ENCODE data around the gene PMPCA. TPM values are rescaled to one million over a fixed set of nuclear protein-coding genes. Genes with fewer than 3 reads are reported as not detected.

PMPCA gene
- total RNA-seq, 4 donors from 2014 or later: 28.8 to 48.2 (median 39.0) TPM

- no peaks in the 10 kb centered on the region for H3K27me3 ChIP-seq
- H3K27ac ChIP-seq: no peak overlapping the region
- H3K4me3 ChIP-seq (replicated peaks in 1 of 3): no peak overlapping the region
- no peak for DNase-seq
- TF ChIP-seq POLR2A (IDR thresholded peaks at IDR 0.05) (no peak), CTCF (IDR thresholded peaks at IDR 0.05) (no peak)
- peaks cover 9 to 20% of the 10 kb centered on the region in 2 donors for H3K36me3 ChIP-seq
- H3K9me3 ChIP-seq: no peaks in the 10 kb centered on the region
- 93 to 95% methylated on average over 22 to 32 of the region's 37 CpGs for WGBS, 2 donors
- intact Hi-C loops (cut with DNase I): no loop called here
- peaks cover 14 to 20% of the 10 kb centered on the region in 2 donors for H3K4me1 ChIP-seq
Observed at GRCh38 chr9:136433849-136434579, 23.6 kb downstream of the PMPCA start.

- no peak for DNase-seq
- Histone ChIP-seq H3K4me3 (replicated peaks in 1 of 3) (no peak overlapping the region), H3K9me3 (no peaks in the 10 kb centered on the region), H3K4me1 (peaks cover 14 to 20% of the 10 kb centered on the region in 2 donors), H3K27me3 (no peaks in the 10 kb centered on the region), H3K36me3 (peaks cover 9 to 13% of the 10 kb centered on the region in 2 donors), H3K27ac (no peak overlapping the region)
- WGBS, 2 donors: 93 to 96% methylated on average over 11 to 16 of the region's 17 CpGs
- intact Hi-C loops (cut with DNase I): loop anchor here (5.0 kb wide), 1 partner anchor 32 kb away; the partner anchor contains the start of gene SNAPC4
- TF ChIP-seq CTCF (IDR thresholded peaks at IDR 0.05) (no peak), POLR2A (IDR thresholded peaks at IDR 0.05) (no peak)
Observed at GRCh38 chr9:136434580-136435169, 24.2 kb downstream of the PMPCA start.

- Histone ChIP-seq H3K27ac (no peak overlapping the region), H3K27me3 (no peaks in the 10 kb centered on the region), H3K9me3 (no peaks in the 10 kb centered on the region), H3K4me3 (replicated peaks in 1 of 3) (no peak overlapping the region), H3K4me1 (peaks cover 17 to 25% of the 10 kb centered on the region in 2 donors), H3K36me3 (peaks cover 0 to 7% of the 10 kb centered on the region in 2 donors)
- WGBS, 2 donors: 90 to 93% methylated on average over 17 to 19 of the region's 25 CpGs
- intact Hi-C loops (cut with DNase I): loop anchor here (5.0 kb wide), 1 partner anchor 34 kb away; the partner anchor contains the start of gene SNAPC4
- TF ChIP-seq CTCF (IDR thresholded peaks at IDR 0.05): no peak
- TF ChIP-seq POLR2A (IDR thresholded peaks at IDR 0.05): no peak
- DNase-seq: no peak
Observed at GRCh38 chr9:136436055-136436634, 25.7 kb downstream of the PMPCA start.

- Histone ChIP-seq H3K36me3 (peaks cover 0 to 12% of the 10 kb centered on the region in 2 donors), H3K27ac (no peak overlapping the region), H3K27me3 (no peaks in the 10 kb centered on the region), H3K9me3 (no peaks in the 10 kb centered on the region), H3K4me1 (peaks cover 17 to 25% of the 10 kb centered on the region in 2 donors), H3K4me3 (replicated peaks in 1 of 3) (peak overlapping the region in 1 of 3 donors; percentile 8)
- intact Hi-C loops (cut with DNase I): loop anchor here (5.0 kb wide), 1 partner anchor 35 kb away; the partner anchor contains the start of gene SNAPC4
- DNase-seq: no peak
- WGBS, 2 donors: 67 to 68% methylated on average over 6 to 8 of the region's 8 CpGs
- TF ChIP-seq POLR2A (IDR thresholded peaks at IDR 0.05) (no peak), CTCF (IDR thresholded peaks at IDR 0.05) (no peak)
Observed at GRCh38 chr9:136437430-136437829, 27.0 kb downstream of the PMPCA start.
